Measurements from ENCODE around the gene DYNC2I2.
"Not testable (repeated sequence)": the region's sequence is repeated elsewhere in the genome, so short reads cannot be mapped to it uniquely, and the experiment has no call there.

The DYNC2I2 gene

GRCh38 chr9:128683340-128684064, 26.9 kb upstream of the DYNC2I2 start:
- Histone ChIP-seq H3K4me1 (ENCODE audit: control insufficient read depth in 1 of 2, insufficient read depth in 1 of 2, low read depth in 1 of 2, low read length in 1 of 2) (peaks cover 49 to 51% of the 10 kb centered on the region in 2 experiments), H3K36me3 (no peaks in the 10 kb centered on the region), H3K9me3 (no peaks in the 10 kb centered on the region), H3K27ac (peak overlapping the region; percentile 94), H3K27me3 (no peaks in the 10 kb centered on the region), H3K4me3 (ENCODE audit: low read depth in 1 of 2, low read length in 1 of 2) (peak overlapping the region; percentile 70 to 93)
- no peak for TF ChIP-seq CTCF (IDR thresholded peaks at IDR 0.05)

GRCh38 chr9:128677794-128678193, 21.1 kb upstream of the DYNC2I2 start:
- Histone ChIP-seq H3K4me3 (ENCODE audit: low read depth in 1 of 2, low read length in 1 of 2) (no peak overlapping the region), H3K27me3 (no peaks in the 10 kb centered on the region), H3K4me1 (ENCODE audit: control insufficient read depth in 1 of 2, insufficient read depth in 1 of 2, low read depth in 1 of 2, low read length in 1 of 2) (no peaks in the 10 kb centered on the region), H3K9me3 (no peaks in the 10 kb centered on the region), H3K36me3 (no peaks in the 10 kb centered on the region), H3K27ac (no peak overlapping the region)
- TF ChIP-seq CTCF (IDR thresholded peaks at IDR 0.05) = no peak

GRCh38 chr9:128675382-128675781, 18.7 kb upstream of the DYNC2I2 start:
- no peaks in the 10 kb centered on the region for H3K9me3 ChIP-seq
- no peak overlapping the region for H3K4me3 ChIP-seq (ENCODE audit: low read depth in 1 of 2, low read length in 1 of 2)
- H3K4me1 ChIP-seq (ENCODE audit: control insufficient read depth in 1 of 2, insufficient read depth in 1 of 2, low read depth in 1 of 2, low read length in 1 of 2) = no peaks in the 10 kb centered on the region
- no peak for TF ChIP-seq CTCF (IDR thresholded peaks at IDR 0.05)
- H3K36me3 ChIP-seq = no peaks in the 10 kb centered on the region
- no peak overlapping the region for H3K27ac ChIP-seq
- H3K27me3 ChIP-seq = no peaks in the 10 kb centered on the region

GRCh38 chr9:128669786-128670185, 13.1 kb upstream of the DYNC2I2 start:
- H3K4me1 ChIP-seq (ENCODE audit: control insufficient read depth in 1 of 2, insufficient read depth in 1 of 2, low read depth in 1 of 2, low read length in 1 of 2) = no peaks in the 10 kb centered on the region

GRCh38 chr9:128666481-128666941, 9.9 kb upstream of the DYNC2I2 start:
- H3K27ac ChIP-seq = not testable (repeated sequence)

More at GRCh38 chr9:128669786-128670185, 13.1 kb upstream of the DYNC2I2 start:
- Histone ChIP-seq H3K9me3 (no peaks in the 10 kb centered on the region), H3K27me3 (no peaks in the 10 kb centered on the region), H3K36me3 (no peaks in the 10 kb centered on the region), H3K27ac (no peak overlapping the region), H3K4me3 (ENCODE audit: low read depth in 1 of 2, low read length in 1 of 2) (no peak overlapping the region)
- TF ChIP-seq CTCF (IDR thresholded peaks at IDR 0.05) = no peak

GRCh38 chr9:128657796-128658195, 1.1 kb upstream of the DYNC2I2 start:
- Histone ChIP-seq H3K27me3 (no peaks in the 10 kb centered on the region), H3K36me3 (no peaks in the 10 kb centered on the region), H3K4me1 (ENCODE audit: control insufficient read depth in 1 of 2, insufficient read depth in 1 of 2, low read depth in 1 of 2, low read length in 1 of 2) (peaks cover 12 to 14% of the 10 kb centered on the region in 2 experiments), H3K9me3 (no peaks in the 10 kb centered on the region), H3K27ac (no peak overlapping the region), H3K4me3 (ENCODE audit: low read depth in 1 of 2, low read length in 1 of 2) (no peak overlapping the region)
- TF ChIP-seq CTCF (IDR thresholded peaks at IDR 0.05) = no peak

More at GRCh38 chr9:128666481-128666941, 9.9 kb upstream of the DYNC2I2 start:
- not testable (repeated sequence) for H3K27me3 ChIP-seq; H3K36me3 ChIP-seq; H3K4me1 ChIP-seq (ENCODE audit: control insufficient read depth in 1 of 2, insufficient read depth in 1 of 2, low read depth in 1 of 2, low read length in 1 of 2); H3K4me3 ChIP-seq (ENCODE audit: low read depth in 1 of 2, low read length in 1 of 2); H3K9me3 ChIP-seq
